Activated CD4-positive, alpha-beta T cell treated with anti-CD3 and anti-CD28 coated beads, Interleukin-2, amount 50 U/mL, for 48 hours (primary cell): Measurements from ENCODE around the gene VMP1.
"Not testable (repeated sequence)": the region's sequence is repeated elsewhere in the genome, so short reads cannot be mapped to it uniquely, and the experiment has no call there.

Source experiments
- DNase-seq, 2 experiments: peaks; one replicate each; pipeline ENCODE4 v3.0.0-alpha.2; 2020

VMP1 gene

DNA sequence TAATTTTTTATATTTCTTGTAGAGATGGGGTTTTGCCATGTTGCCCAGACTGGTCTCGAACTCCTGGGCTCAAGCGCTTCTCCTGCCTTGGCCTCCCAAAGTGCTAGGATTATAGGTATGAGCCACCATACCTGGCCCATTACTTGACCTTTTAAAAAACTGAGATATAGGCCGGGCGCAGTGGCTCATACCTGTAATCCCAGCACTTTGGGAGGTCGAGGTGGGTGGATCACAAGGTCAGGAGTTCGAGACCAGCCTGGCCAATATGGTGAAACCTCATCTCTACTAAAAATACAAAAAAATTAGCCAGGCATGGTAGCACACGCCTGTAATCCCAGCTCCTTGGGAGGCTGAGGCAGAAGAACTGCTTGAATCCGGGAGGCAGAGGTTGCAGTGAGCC is 166.0 kb downstream of the VMP1 start:
- not testable (repeated sequence) for DNase-seq

DNA sequence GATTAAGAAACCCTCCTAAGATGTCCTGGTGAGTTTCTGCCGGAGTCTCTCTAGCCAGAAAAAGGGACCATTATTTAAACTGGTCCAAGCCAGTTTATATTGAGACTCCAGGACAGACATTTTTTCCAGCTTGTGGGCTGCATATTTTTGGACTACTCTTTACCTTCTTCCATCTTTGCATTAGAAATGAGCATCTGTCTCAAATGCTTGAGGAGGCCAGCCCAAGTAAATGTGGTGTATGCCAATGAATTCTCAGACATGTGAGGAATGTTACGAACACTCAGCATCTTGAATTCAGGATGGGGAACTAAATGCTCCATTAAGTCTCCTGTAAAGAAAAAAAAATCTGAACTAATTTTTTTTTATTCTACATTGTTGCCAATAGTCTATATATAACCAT is 166.9 kb downstream of the VMP1 start:
- no peak for DNase-seq

DNA sequence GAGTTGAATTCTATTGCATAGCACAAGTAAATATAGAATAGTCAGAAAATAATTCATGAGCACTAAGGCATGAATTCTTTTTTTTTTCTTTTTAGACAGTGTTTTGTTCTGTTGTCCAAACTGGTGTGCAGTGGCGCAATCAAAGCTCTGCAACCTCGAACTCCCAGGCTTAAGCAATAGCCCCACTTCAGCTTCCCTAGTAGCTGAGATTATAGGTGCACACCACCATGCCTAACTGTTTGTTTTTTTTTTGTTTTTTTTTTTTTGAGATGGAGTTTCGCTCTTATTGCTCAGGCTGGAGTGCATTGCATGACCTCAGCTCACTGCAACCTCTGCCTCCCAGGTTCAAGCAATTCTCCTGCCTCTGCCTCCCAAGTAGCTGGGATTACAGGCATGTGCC is 168.7 kb downstream of the VMP1 start:
- DNase-seq = no peak

DNA sequence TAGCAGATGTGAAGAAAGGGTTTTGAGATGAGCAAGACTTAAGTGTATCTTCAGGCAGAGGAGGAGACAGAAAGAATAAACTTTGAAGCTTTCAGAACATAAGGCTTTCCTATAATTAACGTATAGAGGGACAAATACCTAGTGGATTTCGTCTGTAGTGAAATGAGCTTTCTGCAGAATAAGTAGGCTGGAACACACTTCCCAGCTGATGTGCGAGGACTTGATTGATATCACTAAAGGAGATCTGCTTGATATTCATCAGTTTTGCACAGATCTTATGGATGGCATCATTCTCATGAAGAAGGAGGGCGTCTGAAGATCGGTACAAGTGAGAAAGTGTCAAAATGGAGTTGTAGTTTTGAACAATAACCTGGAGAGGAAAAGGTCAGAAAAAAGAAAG is 170.5 kb downstream of the VMP1 start:
- DNase-seq = no peak

DNA sequence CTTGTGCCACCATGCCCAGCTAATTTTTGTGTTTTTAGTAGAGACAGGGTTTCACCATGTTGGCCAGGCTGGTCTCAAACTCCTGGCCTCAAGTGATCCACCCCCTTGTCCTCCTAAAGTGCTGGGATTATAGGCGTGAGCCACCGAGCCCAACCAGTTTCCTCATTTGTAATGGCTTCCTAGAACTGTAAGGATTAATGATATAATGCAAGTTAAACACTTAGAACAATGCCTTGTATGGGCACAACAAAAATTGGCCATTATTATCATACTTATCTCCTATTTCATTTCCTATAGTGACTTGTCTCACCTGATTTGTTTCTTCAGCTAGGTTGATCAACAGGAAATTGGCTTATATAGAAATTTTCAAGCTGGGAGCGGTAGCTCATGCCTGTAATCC is 171.2 kb downstream of the VMP1 start:
- no peak for DNase-seq

DNA sequence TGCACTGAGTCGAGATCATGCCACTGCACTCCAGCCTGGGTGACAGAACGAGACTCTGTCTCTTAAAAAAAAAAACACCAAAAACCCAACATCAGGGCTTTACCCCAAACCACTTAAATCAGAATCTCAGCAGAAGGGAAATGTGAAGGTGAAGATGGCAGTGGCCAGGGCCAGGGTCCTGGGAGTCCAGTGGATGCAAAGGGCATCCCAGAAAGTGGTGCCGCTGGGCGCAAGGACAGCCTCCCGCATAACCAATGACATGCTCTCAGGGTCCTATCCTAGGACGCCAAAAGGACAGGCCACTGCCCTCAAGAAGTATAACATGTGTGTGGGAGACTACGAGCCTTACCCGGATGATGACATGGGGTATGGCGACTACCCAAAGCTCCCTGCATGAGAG is 177.4 kb downstream of the VMP1 start:
- no peak for DNase-seq

DNA sequence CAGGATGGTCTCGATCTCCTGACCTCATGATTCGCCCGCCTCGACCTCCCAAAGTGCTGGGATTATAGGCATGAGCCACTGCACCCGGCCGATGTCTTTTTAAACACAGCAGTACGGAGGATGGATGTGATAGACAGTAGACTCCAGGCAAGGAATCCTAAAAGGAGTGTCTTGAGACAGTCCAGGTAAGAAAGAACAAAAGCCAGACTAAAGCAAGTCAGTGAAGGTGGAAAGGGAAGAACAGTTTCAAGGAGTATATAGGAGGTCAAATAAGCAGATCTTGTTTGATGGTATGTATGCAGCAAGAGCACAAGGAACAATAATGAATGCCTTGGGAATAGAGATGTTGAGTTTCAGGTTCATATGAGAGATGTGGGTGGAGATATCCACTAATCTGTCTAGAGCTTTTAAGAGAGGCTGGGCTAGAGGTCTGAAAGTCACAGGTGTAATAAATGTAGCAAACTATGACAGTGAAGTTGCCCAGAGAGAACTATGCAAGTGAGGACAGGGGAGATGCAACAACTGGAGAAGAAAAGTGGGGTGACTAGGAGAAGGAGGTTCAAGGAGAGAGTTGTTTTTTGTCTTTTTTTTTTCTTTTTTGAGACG is 180.8 kb downstream of the VMP1 start:
- DNase-seq = no peak

DNA sequence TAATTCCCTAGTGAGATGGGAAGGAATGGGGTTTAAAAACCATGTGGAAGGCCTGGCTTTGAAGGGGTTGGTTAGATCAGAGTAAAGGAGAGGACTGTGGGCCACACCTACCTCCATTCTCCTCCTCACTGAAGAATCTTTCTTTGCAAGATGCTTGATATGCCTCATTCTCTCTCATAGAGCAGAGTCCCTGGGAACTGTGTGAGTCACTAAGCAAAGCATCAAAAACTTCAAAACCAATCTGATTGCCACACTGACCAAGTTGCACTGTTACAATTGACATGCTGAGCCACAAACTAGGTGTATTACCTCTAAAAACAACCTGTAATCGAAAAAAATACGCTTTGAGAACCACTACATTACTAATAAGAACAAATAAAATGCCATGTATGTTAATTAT is 183.3 kb downstream of the VMP1 start:
- DNase-seq = no peak
